SK-N-SH (cell line): ENCODE data around the gene EVC2. TPM values are rescaled to one million over a fixed set of nuclear protein-coding genes. Genes with fewer than 3 reads are reported as not detected.

Experiments used
- CTCF ChIA-PET: fragments of 300-600, 350-600 bp; formaldehyde crosslinking; extraction: SDS; loops from one replicate; lab custom pipeline; 2021; lab: Yijun Ruan, JAX
- POLR2A ChIA-PET: fragments of 350-600 bp; sonication (Branson Sonifier 250); formaldehyde crosslinking; extraction: SDS; loops from one replicate; lab custom pipeline; 2020; ENCODE audit warnings: antibody characterized with exemption, inconsistent platforms; lab: Yijun Ruan, JAX
- DNase-seq: peaks from one replicate; pipeline ENCODE4 v3.0.0; 2012
- H2AFZ ChIP-seq: fragments of 200-600 bp; sonication (generic); 2 replicates; pipeline ENCODE4 v1.8.1; 2016; ENCODE audit warnings: antibody characterized with exemption, mild to moderate bottlenecking, low read depth
- H3F3A ChIP-seq: fragments of 200-600 bp; sonication (generic); replicated peaks from 2 replicates; pipeline ENCODE3; 2016; ENCODE audit warnings: antibody characterized with exemption, mild to moderate bottlenecking; ENCODE audit not compliant: insufficient read depth
- H3K27ac ChIP-seq, 2 experiments: fragments of 200-500 bp in 1 of 2; fragments of 200-600 bp in 1 of 2; sonication (Bioruptor generic) in 1 of 2; sonication (generic), shearing (Covaris generic) in 1 of 2; 2 replicates each; pipeline versions ENCODE4 v1.5.1 to v1.6.1; 2014 to 2016; ENCODE audit warnings: low read depth in 2 of 2, inconsistent platforms in 1 of 2, low read length in 1 of 2, mild to moderate bottlenecking in 1 of 2, mixed read lengths in 1 of 2
- H3K27me3 ChIP-seq: fragments of 200-600 bp; sonication (generic), shearing (Covaris generic); 2 replicates; pipeline ENCODE4 v1.6.1; 2016; ENCODE audit warnings: mixed run types; ENCODE audit not compliant: insufficient read depth
- H3K36me3 ChIP-seq, 2 experiments: fragments of 200-500 bp in 1 of 2; fragments of 200-600 bp in 1 of 2; sonication (Bioruptor generic) in 1 of 2; sonication (generic) in 1 of 2; replicated peaks in 1 of 2; 2 replicates each; pipeline versions ENCODE3 to v1.5.1; 2014 to 2016; ENCODE audit warnings: low read length in 1 of 2, mild to moderate bottlenecking in 1 of 2; ENCODE audit not compliant: insufficient read depth in 2 of 2, control insufficient read depth in 1 of 2
- H3K4me1 ChIP-seq, 2 experiments: fragments of 200-500 bp in 1 of 2; fragments of 200-600 bp in 1 of 2; sonication (Bioruptor generic) in 1 of 2; sonication (generic), shearing (Covaris generic) in 1 of 2; 2 replicates each; pipeline versions ENCODE4 v1.5.1 to v1.6.1; 2014 to 2016; ENCODE audit warnings: low read depth in 1 of 2, low read length in 1 of 2, mixed run types in 1 of 2; ENCODE audit not compliant: insufficient read depth in 2 of 2, control insufficient read depth in 1 of 2
- H3K4me2 ChIP-seq: fragments of 200-600 bp; sonication (generic), shearing (Covaris generic); 2 replicates; pipeline ENCODE4 v1.6.1; 2017; ENCODE audit warnings: mixed run types
- H3K4me3 ChIP-seq, 2 experiments: fragments of 200-500 bp in 1 of 2; fragments of 200-600 bp in 1 of 2; sonication (Bioruptor generic) in 1 of 2; sonication (generic), shearing (Covaris generic) in 1 of 2; 2 replicates each; pipeline versions ENCODE4 v1.5.1 to v1.8.1; 2014 to 2016; ENCODE audit warnings: low read depth in 2 of 2, inconsistent platforms in 1 of 2, low read length in 1 of 2, mild to moderate bottlenecking in 1 of 2, mixed read lengths in 1 of 2, moderate library complexity in 1 of 2
- H3K79me2 ChIP-seq: fragments of 200-600 bp; sonication (generic); 2 replicates; pipeline ENCODE4 v1.8.1; 2017; ENCODE audit warnings: mild to moderate bottlenecking; ENCODE audit not compliant: insufficient read depth
- H3K9ac ChIP-seq: fragments of 200-600 bp; sonication (generic); 2 replicates; pipeline ENCODE4 v1.6.1; 2017; ENCODE audit warnings: mixed run types
- H3K9me2 ChIP-seq: fragments of 200-600 bp; sonication (generic); 2 replicates; pipeline ENCODE4 v1.6.1; 2017; ENCODE audit warnings: mixed run types
- H3K9me3 ChIP-seq: fragments of 200-600 bp; sonication (generic); 2 replicates; pipeline ENCODE4 v1.6.1; 2017; ENCODE audit warnings: mixed run types, mild to moderate bottlenecking, moderate library complexity
- H4K20me1 ChIP-seq: fragments of 200-600 bp; sonication (generic); 2 replicates; pipeline ENCODE4 v1.6.1; 2017; ENCODE audit warnings: mild to moderate bottlenecking, mixed run types; ENCODE audit not compliant: insufficient read depth
- CHD2 ChIP-seq: fragments of 150-350 bp; IDR thresholded peaks from 2 replicates; pipeline ENCODE4 v1.6.1; 2018; ENCODE audit warnings: low read length; ENCODE audit not compliant: partially characterized antibody
- EP300 ChIP-seq, 2 experiments: IDR thresholded peaks; 2 replicates each; pipeline versions ENCODE4 v1.4.0 to v1.6.1; 2012; ENCODE audit warnings: borderline replicate concordance in 1 of 2, low read depth in 1 of 2, low read length in 1 of 2
- EZH2phosphoT487 ChIP-seq: fragments of 200-600 bp; sonication (generic); IDR thresholded peaks from 2 replicates; pipeline ENCODE4 v1.6.1; 2017; ENCODE audit warnings: low read depth, mixed run types, mild to moderate bottlenecking, antibody characterized with exemption, moderate library complexity, borderline replicate concordance
- FOXM1 ChIP-seq: IDR thresholded peaks from 2 replicates; pipeline ENCODE4 v1.4.0; 2012; ENCODE audit warnings: low read depth, mild to moderate bottlenecking
- JUND ChIP-seq: IDR thresholded peaks from 2 replicates; pipeline ENCODE4 v1.4.0; 2012
- NRF1 ChIP-seq: IDR thresholded peaks from 2 replicates; pipeline ENCODE4 v1.6.1; 2012; ENCODE audit warnings: low read depth, mild to moderate bottlenecking, low read length
- RFX5 ChIP-seq: IDR thresholded peaks from 2 replicates; pipeline ENCODE4 v1.6.1; 2012; ENCODE audit warnings: mild to moderate bottlenecking, improper control_type of control experiment, low read length
- ZBTB33 ChIP-seq: IDR thresholded peaks from 2 replicates; pipeline ENCODE4 v1.4.0; 2012; ENCODE audit warnings: low read depth, borderline replicate concordance
- WGBS: methylation state at CpG from one replicate; pipeline ENCODE4 v1.1.6; 2017; ENCODE audit warnings: low lambda C conversion rate; 5-methylcytosine and 5-hydroxymethylcytosine counted together
- polyA plus RNA-seq, 3 experiments: library from polyadenylated mRNA; depleted of rRNA; stranded (reverse); fragments of >200 nt; gene quantifications; 2 replicates each; pipeline ENCODE4 v1.2.3, GENCODE V29; 2012
- TF ChIP-seq, protein P1 (sequence below): fragments of 150-350 bp; IDR thresholded peaks from 2 replicates; pipeline ENCODE4 v1.6.1; 2016; ENCODE audit warnings: mild to moderate bottlenecking, low read depth, low read length
- TF ChIP-seq, protein P2 (sequence below): IDR thresholded peaks from 2 replicates; pipeline ENCODE4 v1.6.1; 2012; ENCODE audit warnings: mild to moderate bottlenecking, low read depth, low read length, moderate library complexity

The EVC2 gene
- polyA plus RNA-seq, 1 of the 3 experiments (the other 2 are of a cell fraction) = not detected

DNA sequence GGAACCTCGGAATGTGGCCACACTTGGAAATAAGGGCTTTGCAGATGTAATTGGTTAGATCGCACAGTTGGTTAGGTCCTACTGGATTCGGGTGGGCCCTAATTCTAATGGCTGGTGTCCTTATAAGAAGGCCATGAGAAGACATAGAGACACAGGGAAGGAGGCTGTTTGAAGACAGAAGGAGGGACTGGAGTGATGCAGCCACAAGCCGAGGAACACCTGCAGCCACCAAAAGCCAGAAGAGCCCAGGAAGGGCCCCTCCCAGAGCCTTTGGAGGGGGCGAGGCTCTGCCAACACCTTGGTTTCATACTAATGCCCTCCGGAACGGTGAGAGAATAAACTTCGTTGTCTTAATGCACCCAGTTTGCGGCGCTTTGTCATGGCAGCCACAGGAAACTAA is 49.6 kb upstream of the EVC2 start (continued):
- TF ChIP-seq ZBTB33 (no peak), CHD2 (no peak), RFX5 (no peak), EZH2phosphoT487 (no peak), FOXM1 (no peak), EP300 (IDR thresholded peaks at IDR 0.05; ENCODE audit: borderline replicate concordance in 1 of 2, low read depth in 1 of 2, low read length in 1 of 2) (no peak)
- TF ChIP-seq, protein P1, sequence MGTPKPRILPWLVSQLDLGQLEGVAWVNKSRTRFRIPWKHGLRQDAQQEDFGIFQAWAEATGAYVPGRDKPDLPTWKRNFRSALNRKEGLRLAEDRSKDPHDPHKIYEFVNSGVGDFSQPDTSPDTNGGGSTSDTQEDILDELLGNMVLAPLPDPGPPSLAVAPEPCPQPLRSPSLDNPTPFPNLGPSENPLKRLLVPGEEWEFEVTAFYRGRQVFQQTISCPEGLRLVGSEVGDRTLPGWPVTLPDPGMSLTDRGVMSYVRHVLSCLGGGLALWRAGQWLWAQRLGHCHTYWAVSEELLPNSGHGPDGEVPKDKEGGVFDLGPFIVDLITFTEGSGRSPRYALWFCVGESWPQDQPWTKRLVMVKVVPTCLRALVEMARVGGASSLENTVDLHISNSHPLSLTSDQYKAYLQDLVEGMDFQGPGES = no peak
- TF ChIP-seq, protein P2, sequence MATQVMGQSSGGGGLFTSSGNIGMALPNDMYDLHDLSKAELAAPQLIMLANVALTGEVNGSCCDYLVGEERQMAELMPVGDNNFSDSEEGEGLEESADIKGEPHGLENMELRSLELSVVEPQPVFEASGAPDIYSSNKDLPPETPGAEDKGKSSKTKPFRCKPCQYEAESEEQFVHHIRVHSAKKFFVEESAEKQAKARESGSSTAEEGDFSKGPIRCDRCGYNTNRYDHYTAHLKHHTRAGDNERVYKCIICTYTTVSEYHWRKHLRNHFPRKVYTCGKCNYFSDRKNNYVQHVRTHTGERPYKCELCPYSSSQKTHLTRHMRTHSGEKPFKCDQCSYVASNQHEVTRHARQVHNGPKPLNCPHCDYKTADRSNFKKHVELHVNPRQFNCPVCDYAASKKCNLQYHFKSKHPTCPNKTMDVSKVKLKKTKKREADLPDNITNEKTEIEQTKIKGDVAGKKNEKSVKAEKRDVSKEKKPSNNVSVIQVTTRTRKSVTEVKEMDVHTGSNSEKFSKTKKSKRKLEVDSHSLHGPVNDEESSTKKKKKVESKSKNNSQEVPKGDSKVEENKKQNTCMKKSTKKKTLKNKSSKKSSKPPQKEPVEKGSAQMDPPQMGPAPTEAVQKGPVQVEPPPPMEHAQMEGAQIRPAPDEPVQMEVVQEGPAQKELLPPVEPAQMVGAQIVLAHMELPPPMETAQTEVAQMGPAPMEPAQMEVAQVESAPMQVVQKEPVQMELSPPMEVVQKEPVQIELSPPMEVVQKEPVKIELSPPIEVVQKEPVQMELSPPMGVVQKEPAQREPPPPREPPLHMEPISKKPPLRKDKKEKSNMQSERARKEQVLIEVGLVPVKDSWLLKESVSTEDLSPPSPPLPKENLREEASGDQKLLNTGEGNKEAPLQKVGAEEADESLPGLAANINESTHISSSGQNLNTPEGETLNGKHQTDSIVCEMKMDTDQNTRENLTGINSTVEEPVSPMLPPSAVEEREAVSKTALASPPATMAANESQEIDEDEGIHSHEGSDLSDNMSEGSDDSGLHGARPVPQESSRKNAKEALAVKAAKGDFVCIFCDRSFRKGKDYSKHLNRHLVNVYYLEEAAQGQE = no peak
- TF ChIP-seq, all 33 proteins: peak for 0

GRCh38 chr4:5757536-5757935 is 49.2 kb upstream of the EVC2 start:
- Histone ChIP-seq H3K9ac (no peak overlapping the region), H3K4me2 (no peak overlapping the region), H3K27me3 (no peaks in the 10 kb centered on the region), H3K36me3 (peaks cover 13 to 21% of the 10 kb centered on the region in 2 experiments), H3F3A (peaks cover 13% of the 10 kb centered on the region), H3K4me3 (no peak overlapping the region), H3K79me2 (no peaks in the 10 kb centered on the region), H3K9me2 (no peaks in the 10 kb centered on the region), H3K9me3 (no peaks in the 10 kb centered on the region), H3K27ac (peak overlapping the region in 1 of 2 experiments; percentile 72; a peak in 1 of 4 replicates), H3K4me1 (peaks cover 0 to 7% of the 10 kb centered on the region in 2 experiments; a peak in 2 of 4 replicates), H2AFZ (no peak overlapping the region), H4K20me1 (no peaks in the 10 kb centered on the region)
- TF ChIP-seq JUND (no peak), NRF1 (no peak)
- TF ChIP-seq, protein P1 = no peak
- no peak for DNase-seq
- ChIA-PET CTCF (no interaction called here), POLR2A (no interaction called here)
- WGBS = 100% methylated on average over 4 of the region's 4 CpGs
